ENCODE measurements around the gene CCL27.
A peak's percentile ranks its signal among the peaks of the same experiment; 100 is the strongest.

The CCL27 gene

GRCh38 chr9:34701769-34702736 lies 39.6 kb upstream of the CCL27 start:
- H3K4me3 ChIP-seq (ENCODE audit: low read depth, low read length): peak overlapping the region; percentile 54
- DNase-seq (ENCODE audit: low read depth): no peak
- TF ChIP-seq CTCF (IDR thresholded peaks at IDR 0.05; ENCODE audit: control insufficient read depth, extremely low read depth, insufficient read depth): peak; percentile 99

- peak; percentile 93 for TF ChIP-seq CTCF (IDR thresholded peaks at IDR 0.05; ENCODE audit: control insufficient read depth, extremely low read depth, insufficient read depth)
- no peak for DNase-seq (ENCODE audit: low read depth)
- H3K4me3 ChIP-seq (ENCODE audit: low read depth, low read length): peak overlapping the region; percentile 54
These were observed 38.7 kb upstream of the CCL27 start for GRCh38 chr9:34701023-34701768.

GRCh38 chr9:34694811-34695210 lies 32.4 kb upstream of the CCL27 start:
- no peak for DNase-seq (ENCODE audit: low read depth)
- H3K4me3 ChIP-seq (ENCODE audit: low read depth, low read length): no peak overlapping the region
- no peak for TF ChIP-seq CTCF (IDR thresholded peaks at IDR 0.05; ENCODE audit: control insufficient read depth, extremely low read depth, insufficient read depth)

GRCh38 chr9:34693560-34693959 lies 31.1 kb upstream of the CCL27 start:
- DNase-seq (ENCODE audit: low read depth): no peak
- no peak for TF ChIP-seq CTCF (IDR thresholded peaks at IDR 0.05; ENCODE audit: control insufficient read depth, extremely low read depth, insufficient read depth)
- H3K4me3 ChIP-seq (ENCODE audit: low read depth, low read length): no peak overlapping the region

GRCh38 chr9:34691936-34692315 lies 29.5 kb upstream of the CCL27 start:
- TF ChIP-seq CTCF (IDR thresholded peaks at IDR 0.05; ENCODE audit: control insufficient read depth, extremely low read depth, insufficient read depth): no peak
- DNase-seq (ENCODE audit: low read depth): no peak
- no peak overlapping the region for H3K4me3 ChIP-seq (ENCODE audit: low read depth, low read length)

- no peak for DNase-seq (ENCODE audit: low read depth)
- H3K4me3 ChIP-seq (ENCODE audit: low read depth, low read length): no peak within 1 kb of the TSS
- no peak for TF ChIP-seq CTCF (IDR thresholded peaks at IDR 0.05; ENCODE audit: control insufficient read depth, extremely low read depth, insufficient read depth)
These were observed 28.8 kb upstream of the CCL27 start, which contains the start of gene CCL19 for GRCh38 chr9:34690983-34691935. Gene CCL19 (minus strand): TSS chr9:34691276. CDS start chr9:34691139, 137 bp downstream.

All from LNCaP clone FGC (cell line).